OCI-LY3 (cell line): ENCODE results near the gene TBC1D1.

Experiments
- CTCF ChIP-seq: fragments of 200-600, 300-600 bp; sonication (generic); IDR thresholded peaks from 2 replicates; pipeline ENCODE4 v1.5.1; 2014; ENCODE audit warnings: antibody characterized with exemption, low read length, low read depth
- EZH2phosphoT487 ChIP-seq: fragments of 200-600 bp; shearing (Covaris generic); IDR thresholded peaks from 2 replicates; pipeline ENCODE4 v1.6.1; 2018; ENCODE audit warnings: antibody characterized with exemption, mixed run types, low read depth

GRCh38 chr4:37953620-37954293 is 62.9 kb downstream of the TBC1D1 start:
- no peak for TF ChIP-seq CTCF
- no peak for TF ChIP-seq EZH2phosphoT487
